GM18508 (cell line): ENCODE measurements around the gene ATP9B.
A peak's percentile ranks its signal among the peaks of the same experiment; 100 is the strongest.

Experiments
- ATAC-seq: cut with Tn5 transposase; IDR thresholded peaks from one replicate; pipeline ENCODE4 v1.9.1; 2021; ENCODE audit warnings: moderate number of reproducible peaks; ENCODE audit not compliant: insufficient read depth, unreplicated experiment

ATP9B gene

DNA sequence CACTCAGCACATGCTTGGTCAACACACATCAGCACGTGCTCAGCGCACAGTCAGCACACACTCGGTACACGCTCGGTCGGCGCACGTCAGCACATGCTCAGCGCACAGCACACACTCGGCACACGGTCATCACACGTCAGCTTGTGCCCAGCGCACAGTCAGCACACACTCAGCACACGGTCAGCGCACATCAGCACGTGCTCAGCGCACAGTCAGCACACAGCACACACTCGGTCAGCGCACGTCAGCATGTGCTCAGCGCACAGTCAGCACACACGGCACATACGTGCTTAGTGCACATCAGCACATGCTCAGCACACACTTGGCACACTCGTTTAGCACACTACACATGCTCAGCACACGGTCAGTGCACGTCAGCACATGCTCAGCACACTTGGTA lies 276.8 kb downstream of the ATP9B start:
- ATAC-seq = no peak

DNA sequence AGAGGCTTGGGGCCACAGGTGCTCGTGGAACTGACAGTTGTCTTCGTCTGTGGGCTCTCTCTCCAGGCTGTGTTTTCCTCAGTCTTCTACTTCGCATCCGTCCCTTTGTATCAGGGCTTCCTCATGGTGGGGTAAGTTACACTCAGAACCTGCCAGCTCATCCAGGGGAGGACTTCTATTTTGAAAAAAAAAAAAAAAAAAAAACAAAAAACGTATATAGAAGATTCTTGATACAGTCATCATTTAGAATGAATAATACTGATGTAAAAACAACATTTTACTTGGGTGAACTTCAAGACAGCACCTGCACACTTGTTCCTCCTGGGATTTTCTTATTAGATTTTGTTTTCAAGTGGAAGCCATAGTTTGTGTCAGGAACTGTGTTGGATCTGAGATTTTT lies 278.9 kb downstream of the ATP9B start:
- no peak for ATAC-seq

DNA sequence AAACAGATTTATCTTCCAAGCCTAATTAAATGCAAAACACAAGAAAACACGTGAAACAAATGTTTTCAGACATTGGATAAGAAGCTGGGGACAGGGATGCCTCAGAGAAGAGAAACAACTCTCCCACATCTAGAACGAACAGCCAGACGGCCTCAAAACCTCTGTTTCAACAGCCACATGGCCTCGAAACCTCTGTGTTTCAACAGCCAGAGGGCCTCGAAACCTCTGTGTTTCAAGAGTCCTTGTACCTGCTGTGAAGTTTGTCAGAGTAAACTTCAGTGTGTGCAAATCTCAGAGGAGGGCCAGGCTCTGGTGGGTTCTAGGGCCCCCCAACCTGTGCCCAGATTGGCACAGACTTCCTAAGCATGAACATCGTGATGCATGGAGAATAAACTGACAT lies 283.2 kb downstream of the ATP9B start:
- no peak for ATAC-seq

DNA sequence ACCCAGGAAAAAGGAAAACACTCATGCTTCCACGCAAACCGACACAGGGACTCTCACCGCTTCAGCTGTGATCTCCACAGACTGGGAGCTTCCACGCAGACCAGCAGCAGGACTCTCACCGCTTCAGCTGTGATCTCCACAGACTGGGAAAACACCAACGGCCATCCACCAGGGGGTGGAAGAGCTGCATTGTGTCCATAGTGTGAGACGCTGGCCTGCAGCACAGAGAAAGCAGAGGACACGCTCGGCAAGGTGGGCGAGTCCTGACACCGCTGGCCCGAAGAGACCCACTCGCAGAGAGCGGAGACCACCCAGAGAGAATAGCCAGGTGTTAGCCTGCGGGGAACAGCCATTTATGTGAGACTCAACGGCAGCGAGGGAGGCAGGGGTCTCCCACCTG lies 284.1 kb downstream of the ATP9B start:
- no peak for ATAC-seq

DNA sequence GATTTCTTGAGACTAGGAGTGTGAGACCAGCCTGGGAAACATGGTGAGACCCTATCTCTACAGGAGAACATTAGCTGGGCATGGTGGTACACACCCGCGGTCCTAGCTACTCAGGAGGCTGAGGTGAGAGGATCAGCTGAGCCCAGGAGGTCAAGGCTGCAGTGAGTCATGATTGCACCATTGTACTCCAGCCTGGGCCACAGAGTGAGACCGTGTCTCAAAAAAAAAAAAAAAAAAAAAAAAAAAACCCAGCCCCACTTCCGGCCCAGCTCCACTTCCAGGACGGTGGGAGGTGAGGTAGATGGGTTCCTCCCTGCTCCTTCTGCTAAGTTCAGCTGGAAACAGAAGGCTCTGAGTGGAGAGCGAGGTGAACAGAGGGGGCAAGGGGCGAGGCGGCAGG lies 285.2 kb downstream of the ATP9B start:
- no peak for ATAC-seq

DNA sequence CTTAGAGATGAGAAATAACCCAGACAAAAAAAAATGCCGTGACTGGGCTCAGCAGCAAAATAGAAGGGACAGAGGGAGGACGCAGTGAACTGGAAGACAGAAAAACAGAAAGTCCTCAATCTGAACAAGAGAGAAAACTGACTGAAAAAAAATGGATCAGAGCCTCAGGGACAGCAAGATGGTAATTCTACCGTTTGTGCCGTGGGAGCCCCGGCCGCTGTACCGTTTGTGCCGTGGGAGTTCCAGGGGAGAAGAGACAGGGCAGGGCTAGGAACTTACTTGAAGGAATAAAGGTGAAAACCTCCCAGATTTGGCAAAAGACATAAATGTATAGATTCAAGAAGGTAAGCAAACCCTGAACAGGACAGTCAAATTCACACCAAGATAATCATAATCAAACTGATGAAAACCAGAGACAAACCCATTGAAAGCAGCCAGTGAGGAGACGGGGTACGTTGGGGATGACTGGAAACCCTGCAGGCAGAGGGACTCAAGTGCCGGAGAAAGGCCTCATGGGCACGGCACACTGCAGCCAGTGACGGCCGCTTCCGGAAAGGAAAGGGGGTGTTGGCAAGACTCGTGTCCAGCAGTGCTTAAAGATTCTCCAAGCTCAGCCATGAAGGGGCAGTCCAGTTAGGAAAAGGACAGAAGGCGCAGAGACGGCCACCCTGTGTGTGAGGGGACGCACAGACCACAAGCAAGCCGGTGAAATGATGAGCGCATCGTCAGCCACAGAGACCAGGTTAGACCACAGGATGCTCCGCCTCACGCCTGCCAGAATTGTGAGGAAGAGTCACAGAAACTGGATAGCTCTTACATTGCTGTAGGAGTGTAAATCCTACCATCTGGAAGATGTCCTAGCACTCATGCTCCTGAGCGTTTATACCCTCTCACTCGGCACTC lies 286.5 kb downstream of the ATP9B start:
- no peak for ATAC-seq

DNA sequence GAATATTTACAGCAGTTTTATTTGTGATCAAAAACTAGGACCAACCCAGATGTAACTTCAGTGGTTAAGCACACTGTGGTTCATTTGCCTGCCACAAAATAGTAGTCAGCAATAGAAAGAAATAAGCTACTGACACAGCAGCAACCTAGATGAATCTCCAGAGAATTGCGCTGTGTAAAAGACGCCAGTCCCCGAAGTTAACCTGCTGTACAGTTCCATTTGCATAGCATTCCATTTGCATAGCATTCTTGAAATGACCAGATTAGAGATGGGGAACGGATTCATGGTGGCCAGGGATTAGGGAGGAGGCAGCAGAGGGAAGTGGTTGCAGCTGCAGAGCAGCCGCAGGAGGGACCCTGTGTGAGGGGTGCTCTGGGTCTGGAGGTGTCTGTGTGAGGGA lies 287.2 kb downstream of the ATP9B start:
- ATAC-seq = no peak

DNA sequence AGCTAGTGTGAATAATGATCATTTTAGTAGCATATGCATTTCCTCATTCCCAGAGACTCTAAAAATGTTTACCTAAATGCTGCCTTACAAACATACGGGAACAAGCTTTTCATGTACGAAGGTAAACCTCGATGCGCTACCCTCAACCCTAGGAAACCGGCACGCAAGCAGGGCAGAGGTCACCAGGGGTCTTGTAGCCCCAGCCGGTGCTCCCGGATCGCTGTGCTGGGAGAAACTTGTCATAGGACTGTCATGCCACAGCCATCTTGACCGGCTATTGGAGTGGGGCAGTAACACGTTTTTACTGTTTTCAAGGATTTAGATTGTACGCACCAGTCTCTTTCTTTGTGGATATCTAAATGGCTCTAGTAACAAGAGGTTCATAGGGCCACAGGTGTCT lies 291.7 kb downstream of the ATP9B start:
- no peak for ATAC-seq

DNA sequence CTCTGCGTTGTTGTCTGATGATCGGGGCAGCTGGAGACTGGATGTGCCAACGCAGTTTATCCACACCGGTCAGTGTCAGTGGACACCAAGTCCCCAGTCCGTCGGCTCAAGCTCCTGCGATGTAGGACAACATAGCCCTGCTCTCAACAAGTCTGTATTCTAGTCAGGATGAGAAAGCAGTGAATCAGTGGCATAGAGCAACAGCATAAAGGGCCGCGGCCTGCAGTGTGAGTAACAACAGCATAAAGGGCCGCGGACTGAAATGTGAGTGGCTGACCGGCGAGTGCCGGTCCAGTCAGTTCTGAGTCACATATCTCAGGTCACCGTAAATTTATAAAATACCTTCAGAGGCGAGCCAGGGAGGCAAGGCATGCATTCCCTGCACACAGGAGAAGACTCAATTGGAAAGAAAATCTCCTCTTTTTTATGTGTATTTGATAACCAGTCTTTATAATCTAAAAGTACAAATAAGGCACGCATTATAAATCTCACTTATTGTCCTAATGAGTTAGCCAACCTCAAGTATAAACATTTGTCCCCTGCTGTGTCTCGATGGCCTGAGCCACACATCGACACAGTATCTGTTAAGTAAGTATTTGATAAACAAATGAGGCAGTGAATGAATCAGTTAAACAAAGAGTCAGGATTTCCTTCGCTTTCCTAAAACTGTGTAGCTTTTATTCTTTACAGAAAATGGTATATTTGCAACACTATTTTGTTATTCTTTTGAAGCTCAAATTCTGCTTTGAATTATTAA lies 292.8 kb downstream of the ATP9B start:
- no peak for ATAC-seq

DNA sequence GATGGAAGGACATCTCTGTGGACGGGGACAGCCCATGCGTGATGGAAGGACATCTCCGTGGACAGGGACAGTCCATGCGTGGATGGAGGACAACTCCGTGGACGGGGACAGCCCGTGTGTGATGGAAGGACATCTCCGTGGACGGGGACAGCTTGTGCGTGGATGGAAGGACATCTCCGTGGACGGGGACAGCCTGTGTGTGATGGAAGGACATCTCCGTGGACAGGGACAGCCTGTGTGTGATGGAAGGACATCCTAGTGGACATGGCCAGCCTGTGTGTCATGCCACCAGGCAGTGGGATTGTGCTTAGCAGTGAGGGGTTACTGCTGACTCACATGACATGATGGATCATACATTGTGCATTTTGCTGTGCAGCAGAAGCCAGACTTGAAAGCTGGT lies 296.5 kb downstream of the ATP9B start:
- ATAC-seq = no peak

DNA sequence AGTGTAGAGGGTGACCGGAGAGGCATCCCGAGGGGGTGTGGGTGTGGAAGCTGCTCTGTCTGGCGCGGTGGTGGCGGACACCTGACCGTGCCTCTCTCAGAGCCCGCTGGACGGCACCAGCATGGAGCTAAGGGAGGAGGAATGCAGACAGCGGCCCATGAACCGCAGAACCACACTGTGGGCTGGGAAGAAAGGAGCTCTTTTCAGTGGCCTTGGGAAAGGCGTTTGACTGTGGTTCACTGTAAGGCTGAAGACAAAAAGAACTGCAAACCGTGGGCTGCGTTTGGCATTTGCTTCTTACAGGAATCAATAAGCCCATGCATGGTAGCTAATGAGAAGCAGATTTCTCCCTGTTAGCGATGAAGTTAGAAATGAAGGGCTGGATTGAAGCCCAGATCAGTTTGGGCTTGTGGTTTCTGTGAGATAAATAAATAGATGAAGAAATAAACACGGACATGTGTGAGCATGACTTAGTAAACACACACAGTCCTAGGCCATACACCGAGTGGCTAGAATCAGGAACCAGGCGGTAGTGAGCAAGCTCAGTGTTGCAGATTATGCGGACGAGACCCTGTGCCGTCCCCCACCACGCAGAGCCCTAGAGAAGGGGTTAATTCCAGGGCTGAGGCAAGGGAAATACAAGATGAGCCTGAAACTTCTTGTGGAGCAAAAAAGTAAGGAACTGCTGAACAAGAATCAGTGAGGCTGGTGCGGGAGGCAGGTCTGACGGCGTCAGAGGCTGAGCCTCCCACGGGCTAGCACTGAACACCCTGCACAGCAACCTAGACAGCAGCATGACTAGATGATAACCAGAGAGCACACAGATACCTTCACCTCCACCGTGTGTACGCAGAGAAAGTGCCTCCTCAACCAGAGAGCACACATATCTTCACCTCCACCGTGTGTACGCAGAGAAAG lies 297.2 kb downstream of the ATP9B start:
- ATAC-seq = no peak

DNA sequence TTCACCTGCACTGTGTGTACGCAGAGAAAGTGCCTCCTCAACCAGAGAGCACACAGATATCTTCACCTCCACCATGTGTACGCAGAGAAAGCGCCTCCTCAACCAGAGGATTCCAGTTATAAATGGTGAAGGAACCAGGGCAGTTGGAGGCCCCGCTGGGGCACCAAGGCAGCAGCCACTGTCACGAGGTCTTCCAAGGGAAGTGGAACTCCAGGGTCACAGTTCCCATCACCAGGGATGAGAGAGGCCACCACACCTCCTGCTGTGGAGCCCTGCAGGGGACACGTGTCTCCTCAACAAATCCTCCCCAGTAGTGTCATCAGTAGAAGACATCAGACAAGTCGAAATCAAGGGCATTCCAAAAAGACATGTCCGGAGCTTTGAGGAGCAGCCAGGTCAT lies 298.3 kb downstream of the ATP9B start:
- no peak for ATAC-seq

DNA sequence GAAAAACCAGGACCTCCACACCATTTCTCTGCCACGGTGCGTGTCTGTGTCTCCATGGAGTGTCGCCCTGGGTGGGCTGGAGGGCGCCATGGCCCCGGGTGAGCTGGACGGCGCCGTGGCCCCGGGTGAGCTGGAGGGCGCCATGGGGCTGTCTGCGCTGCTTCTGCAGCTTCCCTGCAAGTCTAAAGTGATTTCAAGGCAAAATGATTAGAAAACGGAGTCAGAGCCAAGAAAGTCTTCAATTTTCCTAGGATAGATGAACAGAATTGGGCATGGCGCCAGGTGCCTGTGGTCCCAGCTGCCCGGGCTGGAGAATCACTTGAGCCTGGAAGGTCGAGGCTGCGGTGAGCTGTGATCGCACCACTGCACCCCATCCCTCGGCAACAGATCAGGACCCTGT lies 298.8 kb downstream of the ATP9B start:
- no peak for ATAC-seq

DNA sequence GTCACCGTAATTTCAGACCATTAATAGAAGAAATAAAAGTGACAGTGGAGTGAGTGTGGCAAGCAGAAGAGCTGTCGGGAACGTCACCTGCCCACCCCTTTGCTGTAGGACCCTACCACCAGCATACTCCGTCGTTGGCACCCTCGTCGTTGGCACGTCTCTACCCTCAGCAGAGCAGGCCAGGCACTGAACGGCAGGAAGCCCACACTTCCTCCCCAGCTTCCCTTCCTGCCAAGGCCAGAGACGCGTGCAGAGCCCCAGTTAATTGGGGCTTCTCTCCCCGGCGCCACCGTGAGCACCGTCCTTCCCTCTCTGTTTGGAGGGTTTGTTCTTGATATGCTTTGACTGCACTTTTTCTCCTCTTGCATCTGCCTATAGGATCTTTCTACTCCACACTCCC lies 299.5 kb downstream of the ATP9B start:
- no peak for ATAC-seq

DNA sequence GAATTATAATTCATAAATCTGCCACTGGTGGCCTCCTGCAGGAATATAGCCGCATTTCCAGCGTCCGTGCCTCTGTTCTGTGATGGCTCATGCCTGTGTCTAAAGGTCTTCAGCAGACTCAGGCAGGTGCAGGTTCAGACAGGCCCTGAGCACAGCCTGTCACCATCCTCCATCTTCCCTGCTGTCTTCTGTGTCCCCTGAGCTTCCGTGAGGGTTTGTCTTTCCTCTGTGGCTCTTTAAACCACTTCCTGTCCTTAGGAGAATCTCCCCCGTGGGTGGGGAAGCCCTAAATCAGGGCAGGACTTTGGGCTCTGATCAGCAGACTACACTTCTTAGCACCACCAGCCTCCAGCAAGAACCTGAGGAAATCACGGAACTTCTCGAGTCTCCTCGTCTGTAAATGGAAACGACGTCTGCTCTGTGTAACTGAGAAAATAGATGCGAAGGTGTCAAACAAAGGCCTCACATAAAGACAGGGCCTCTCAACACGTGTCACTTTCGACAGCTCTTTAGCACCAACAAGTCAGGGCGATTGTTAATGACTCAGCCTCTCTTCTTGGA lies 302.4 kb downstream of the ATP9B start:
- peak; percentile 39 for ATAC-seq

DNA sequence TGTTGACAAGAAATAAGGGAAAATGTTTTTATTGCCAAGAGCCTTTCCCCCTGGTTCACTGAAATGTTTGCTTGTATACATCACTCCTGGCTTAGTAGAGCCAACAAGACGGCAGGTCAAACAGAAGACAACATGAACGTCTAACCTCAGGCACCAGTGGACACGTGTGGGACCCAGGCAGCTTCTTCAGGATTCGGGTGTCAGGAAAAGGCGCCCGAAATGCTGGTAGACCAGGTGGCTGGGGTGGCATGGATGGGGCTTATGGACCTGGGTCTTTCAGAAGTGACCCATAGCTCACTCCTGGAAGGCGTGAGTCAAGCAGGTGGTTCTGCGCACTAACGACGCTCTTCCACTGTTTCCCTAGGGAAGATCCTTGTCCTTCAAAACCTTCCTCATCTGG lies 303.3 kb downstream of the ATP9B start:
- ATAC-seq = no peak

DNA sequence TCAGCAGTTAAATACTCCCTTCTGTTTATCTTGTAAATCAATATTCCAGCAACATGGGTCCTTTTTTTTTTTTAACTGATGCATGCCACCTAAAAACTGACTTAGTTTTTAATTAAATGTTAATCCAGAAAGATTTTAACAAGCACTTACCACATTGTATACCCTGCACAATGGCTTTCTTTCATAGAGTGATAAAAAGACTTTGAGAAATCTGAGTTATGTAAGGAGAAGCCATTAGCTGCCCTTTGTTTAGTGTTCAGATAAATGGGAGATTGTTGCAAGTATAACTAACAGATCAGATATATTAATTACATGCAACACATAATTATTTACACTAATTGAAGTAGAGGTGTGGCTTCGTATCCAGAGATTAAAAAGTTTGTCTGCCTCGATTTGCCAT lies 303.8 kb downstream of the ATP9B start:
- ATAC-seq = no peak

DNA sequence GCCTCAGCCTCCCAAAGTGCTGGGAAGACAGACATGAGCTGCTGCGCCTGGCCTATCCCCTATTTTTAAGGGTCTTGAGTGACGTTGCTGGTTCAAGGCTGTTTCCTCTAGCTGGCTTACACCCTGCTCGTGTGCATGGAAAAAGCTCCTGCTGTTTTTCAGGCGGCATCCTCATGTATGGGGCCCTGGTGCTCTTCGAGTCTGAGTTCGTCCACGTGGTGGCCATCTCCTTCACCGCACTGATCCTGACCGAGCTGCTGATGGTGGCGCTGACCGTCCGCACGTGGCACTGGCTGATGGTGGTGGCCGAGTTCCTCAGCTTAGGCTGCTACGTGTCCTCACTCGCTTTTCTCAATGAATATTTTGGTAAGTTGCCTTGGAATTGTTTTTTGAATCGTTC lies 304.5 kb downstream of the ATP9B start:
- ATAC-seq = no peak

DNA sequence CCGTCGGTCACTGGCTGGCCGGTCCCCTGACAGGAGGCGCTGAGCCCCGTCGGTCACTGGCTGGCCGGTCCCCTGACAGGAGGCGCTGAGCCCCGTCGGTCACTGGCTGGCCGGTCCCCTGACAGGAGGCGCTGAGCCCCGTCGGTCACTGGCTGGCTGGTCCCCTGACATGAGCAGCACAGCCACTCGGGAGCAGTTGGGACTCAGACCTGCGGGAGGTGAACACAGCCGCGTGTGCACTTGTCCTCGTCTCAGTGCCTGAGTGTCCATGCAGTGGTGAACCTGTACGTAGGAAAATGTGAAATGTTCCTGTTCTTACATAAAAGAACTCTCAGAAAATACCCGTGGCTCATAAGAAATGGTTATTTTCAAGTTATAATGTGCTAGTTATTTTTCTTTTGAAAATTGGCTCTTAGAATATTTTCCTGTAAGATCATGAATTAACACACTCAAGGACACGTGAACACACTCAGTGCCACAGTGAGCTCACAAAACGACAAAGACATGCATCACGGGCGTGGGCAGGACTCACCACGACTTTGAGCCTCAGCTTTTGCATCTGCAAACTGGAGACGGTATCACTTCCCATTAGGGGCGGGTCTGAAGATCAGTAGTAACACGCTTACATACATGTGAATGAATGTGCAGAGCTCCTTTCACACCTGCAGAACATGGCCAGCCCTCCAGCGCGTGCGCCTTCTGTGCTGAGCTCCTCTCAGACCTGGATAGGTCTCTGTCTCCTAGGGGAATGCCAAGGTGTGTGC lies 305.4 kb downstream of the ATP9B start:
- ATAC-seq = no peak
